K562 (cell line): ENCODE results near the gene CRB2. TPM values are rescaled to one million over a fixed set of nuclear protein-coding genes. Genes with fewer than 3 reads are reported as not detected.

Experiments used
- ATAC-seq: fragments of 200-7000 bp; cut with Tn5 transposase; 3 replicates; pipeline ENCODE4 v1.9.1; 2020; ENCODE audit warnings: moderate library complexity
- BruUV-seq: library from RNA; stranded (reverse); fragments of 400-500 nt; replicated peaks from 2 replicates; lab custom pipeline; 2021; lab: Mats Ljungman, UMichigan
- CTCF ChIA-PET: fragments of 300-600 bp; formaldehyde crosslinking; extraction: SDS; loops from one replicate; lab custom pipeline; 2021; ENCODE audit warnings: low intra/inter-chr PET ratio; lab: Yijun Ruan, JAX
- POLR2A ChIA-PET: fragments of 300-600, 350-650 bp; sonication (Branson Sonifier 250); formaldehyde crosslinking; extraction: SDS; loops from one replicate; lab custom pipeline; 2021; ENCODE audit warnings: antibody characterized with exemption, inconsistent platforms; lab: Yijun Ruan, JAX
- DNase-seq, 4 experiments: peaks; one replicate each; pipeline versions ENCODE4 v3.0.0 to v3.0.0-alpha.2; 2011 to 2018; ENCODE audit warnings: low spot score in 3 of 4, mixed read lengths in 3 of 4; ENCODE audit errors: extremely low read depth in 1 of 4
- FAIRE-seq: peaks from 2 replicates; lab custom pipeline; 2011; peaks lifted over from hg19 to GRCh38; lab: Jason Lieb, UNC
- H2AFZ ChIP-seq: 2 replicates; pipeline ENCODE4 v1.6.0; 2011; ENCODE audit warnings: low read depth, low read length, control low read depth, inconsistent platforms
- H3K27ac ChIP-seq: fragments of 200-600 bp; 3 replicates; pipeline ENCODE4 v1.8.0; 2011; ENCODE audit warnings: low read depth, mild to moderate bottlenecking, control low read depth, inconsistent platforms, low read length, moderate library complexity, mixed read lengths; ENCODE audit errors: extremely low read depth
- H3K27me3 ChIP-seq, 2 experiments: fragments of 300-600 bp in 1 of 2; 2 replicates in 1 of 2; 3 replicates in 1 of 2; pipeline versions ENCODE4 v1.6.0 to v1.8.0; 2011; ENCODE audit warnings: inconsistent platforms in 2 of 2, low read length in 2 of 2, mild to moderate bottlenecking in 1 of 2, mixed read lengths in 1 of 2, moderate library complexity in 1 of 2; ENCODE audit not compliant: control insufficient read depth in 2 of 2, insufficient read depth in 2 of 2
- H3K36me3 ChIP-seq: fragments of 300-600 bp; 3 replicates; pipeline ENCODE4 v1.8.0; 2011; ENCODE audit warnings: mild to moderate bottlenecking, low read length, inconsistent platforms; ENCODE audit not compliant: control insufficient read depth, insufficient read depth
- H3K4me1 ChIP-seq, 2 experiments: fragments of 200-600 bp in 1 of 2; replicated peaks in 1 of 2; 2 replicates in 1 of 2; 3 replicates in 1 of 2; pipeline versions ENCODE4 v1.5.1 to v1.8.0; 2011; ENCODE audit warnings: inconsistent platforms in 2 of 2, low read length in 2 of 2, mild to moderate bottlenecking in 1 of 2, mixed read lengths in 1 of 2, moderate library complexity in 1 of 2; ENCODE audit not compliant: control insufficient read depth in 2 of 2, insufficient read depth in 2 of 2
- H3K4me2 ChIP-seq: 2 replicates; pipeline ENCODE4 v1.6.1; 2011; ENCODE audit warnings: low read length, control low read depth, inconsistent platforms, mixed read lengths; ENCODE audit not compliant: insufficient read depth
- H3K4me3 ChIP-seq: fragments of 200-600 bp; sonication (generic), shearing (Covaris generic); 2 replicates; pipeline ENCODE4 v1.5.1; 2016; ENCODE audit warnings: control low read depth, inconsistent platforms
- H3K79me2 ChIP-seq: fragments of 200-600 bp; 3 replicates; pipeline ENCODE4 v1.8.0; 2011; ENCODE audit warnings: low read length, inconsistent platforms; ENCODE audit not compliant: control insufficient read depth, insufficient read depth
- H3K9ac ChIP-seq, 2 experiments: 2 replicates each; pipeline versions ENCODE4 v1.6.0 to v1.6.1; 2011; ENCODE audit warnings: low read depth in 2 of 2, low read length in 2 of 2, control low read depth in 1 of 2, inconsistent platforms in 1 of 2, mild to moderate bottlenecking in 1 of 2, mixed read lengths in 1 of 2; ENCODE audit not compliant: insufficient read depth in 1 of 2
- H3K9me1 ChIP-seq: one replicate; pipeline ENCODE4 v1.6.0; 2011; ENCODE audit warnings: inconsistent platforms, mild to moderate bottlenecking, low read length, moderate library complexity; ENCODE audit not compliant: control insufficient read depth, insufficient read depth
- H3K9me3 ChIP-seq: replicated peaks from 2 replicates; pipeline ENCODE4 v1.5.1; 2011; ENCODE audit warnings: low read depth, low read length, inconsistent platforms; ENCODE audit not compliant: control insufficient read depth, insufficient read depth
- H4K20me1 ChIP-seq: replicated peaks from 2 replicates; pipeline ENCODE4 v1.6.1; 2011; ENCODE audit warnings: low read length, inconsistent platforms, mixed read lengths; ENCODE audit not compliant: control insufficient read depth, insufficient read depth
- ADNP ChIP-seq: fragments of 200-800 bp; sonication (Bioruptor generic); IDR thresholded peaks from 2 replicates; pipeline ENCODE4 v1.6.1; 2016; ENCODE audit warnings: missing genetic modification characterization, missing compliant biosample characterization
- BACH1 ChIP-seq: fragments of 200-800 bp; sonication (Bioruptor generic); IDR thresholded peaks from 2 replicates; pipeline ENCODE4 v1.6.1; 2016; ENCODE audit warnings: missing genetic modification characterization, missing compliant biosample characterization
- CBX5 ChIP-seq: IDR thresholded peaks from 2 replicates; pipeline ENCODE4 v1.6.1; 2014; ENCODE audit warnings: low read depth, borderline replicate concordance
- ELF4 ChIP-seq: fragments of 450-650 bp; formaldehyde crosslinking; IDR thresholded peaks from 2 replicates; pipeline ENCODE4 v1.4.0; 2022; ENCODE audit warnings: missing genetic modification characterization
- KLF6 ChIP-seq: fragments of 250-450 bp; sonication (Bioruptor Pico); IDR thresholded peaks from 2 replicates; pipeline ENCODE4 v1.4.0; 2020; ENCODE audit warnings: mild to moderate bottlenecking, moderate library complexity, borderline replicate concordance
- PKNOX1 ChIP-seq: fragments of 450-650 bp; IDR thresholded peaks from 2 replicates; pipeline ENCODE4 v1.6.1; 2016
- POLR2B ChIP-seq: fragments of 450-650 bp; IDR thresholded peaks from 2 replicates; pipeline ENCODE4 v1.6.1; 2018; ENCODE audit warnings: low read depth; ENCODE audit not compliant: partially characterized antibody
- RBFOX2 ChIP-seq: fragments of 200-400 bp; formaldehyde crosslinking; IDR thresholded peaks from 2 replicates; pipeline ENCODE4 v1.6.1; 2017; ENCODE audit warnings: low read depth, mild to moderate bottlenecking, low read length, moderate library complexity
- SIN3B ChIP-seq: fragments of 450-650 bp; IDR thresholded peaks from 2 replicates; pipeline ENCODE4 v1.6.1; 2017; ENCODE audit warnings: low read depth, mild to moderate bottlenecking, moderate library complexity
- ZBTB7A ChIP-seq: IDR thresholded peaks from 2 replicates; pipeline ENCODE4 v1.6.1; 2011; ENCODE audit warnings: low read depth, mild to moderate bottlenecking, low read length, moderate library complexity, borderline replicate concordance; ENCODE audit not compliant: control insufficient read depth
- ZNF175 ChIP-seq: fragments of 200-800 bp; sonication (Bioruptor generic); IDR thresholded peaks from 2 replicates; pipeline ENCODE4 v1.6.1; 2016; ENCODE audit warnings: low read depth, mild to moderate bottlenecking, missing genetic modification characterization, missing compliant biosample characterization
- ZNF589 ChIP-seq: fragments of 200-800 bp; sonication (Bioruptor generic); IDR thresholded peaks from 2 replicates; pipeline ENCODE4 v1.6.1; 2016; ENCODE audit warnings: low read depth, missing genetic modification characterization, missing compliant biosample characterization
- WGBS: fragments of 100-300 bp; shearing (Covaris generic); methylation state at CpG from one replicate; pipeline ENCODE4 v1.1.6; 2016; ENCODE audit warnings: low coverage, mixed read lengths; ENCODE audit not compliant: insufficient coverage; ENCODE audit errors: missing lambda C conversion rate; 5-methylcytosine and 5-hydroxymethylcytosine counted together
- in situ Hi-C: fragments of 300-500 bp; cut with MboI; formaldehyde crosslinking; loops from 4 replicates; pipeline ENCODE4 v1.15.0; 2018; ENCODE audit warnings: inconsistent platforms, mixed read lengths
- intact Hi-C: fragments of 100-400 bp; cut with micrococcal nuclease; formaldehyde crosslinking; loops from 2 replicates; pipeline ENCODE4 v1.14.2; 2022
- polyA plus RNA-seq, 8 experiments: library from polyadenylated mRNA; depleted of rRNA in 4 of 8; stranded (reverse) in 5 of 8; unstranded in 3 of 8; fragments of >200 nt; fragmentation: Nextera tagmentation in 2 of 8; fragmentation: Illumina TruSeq in 1 of 8; extraction: Ambion mirVana in 2 of 8; extraction: Trizol in 1 of 8; gene quantifications; 2 replicates each; pipeline versions ENCODE4 v1.2.1 to v1.2.3, GENCODE V29; 2011 to 2014; ENCODE audit warnings: inconsistent platforms in 1 of 8, missing spikeins in 1 of 8
- total RNA-seq, 7 experiments: library from RNA; depleted of rRNA in 6 of 7; stranded (reverse); fragments of >200 nt in 6 of 7; fragmentation: Illumina TruSeq in 2 of 7; extraction: Trizol in 2 of 7; gene quantifications; 2 replicates each; pipeline versions ENCODE4 v1.2.1 to v1.2.3, GENCODE V29; 2011 to 2021; ENCODE audit warnings: low replicate concordance in 1 of 7

The CRB2 gene
- total and polyA plus RNA-seq, 9 of the 15 experiments (the other 6 are each of a cell fraction or from before 2014, with no cell fraction given) = 0.13 to 1.2 (median 0.25) TPM; not detected in 2

DNA sequence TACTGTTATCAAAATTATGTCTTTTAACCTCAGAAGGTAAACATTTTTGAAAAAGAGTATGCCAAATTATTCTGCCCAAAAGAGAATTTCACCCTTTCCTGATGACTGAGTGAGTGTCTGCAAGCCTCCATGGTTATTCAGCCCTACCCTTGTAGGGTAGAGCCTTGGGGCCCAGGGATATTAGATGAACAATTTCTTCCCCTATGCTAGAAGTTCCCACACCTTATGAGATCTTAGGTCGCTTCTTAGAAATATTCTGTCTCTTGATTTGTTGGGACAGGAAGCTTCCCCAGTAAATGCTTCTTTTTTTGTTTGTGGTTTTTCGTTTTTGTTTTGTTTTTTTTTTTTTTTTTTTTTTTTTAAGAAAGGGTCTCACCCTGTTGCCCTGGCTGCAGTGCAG lies 3.1 kb downstream of the CRB2 start (continued):
- TF ChIP-seq POLR2B = no peak
- no peak for TF ChIP-seq ZNF589 (CRISPR knock-in tag)

DNA sequence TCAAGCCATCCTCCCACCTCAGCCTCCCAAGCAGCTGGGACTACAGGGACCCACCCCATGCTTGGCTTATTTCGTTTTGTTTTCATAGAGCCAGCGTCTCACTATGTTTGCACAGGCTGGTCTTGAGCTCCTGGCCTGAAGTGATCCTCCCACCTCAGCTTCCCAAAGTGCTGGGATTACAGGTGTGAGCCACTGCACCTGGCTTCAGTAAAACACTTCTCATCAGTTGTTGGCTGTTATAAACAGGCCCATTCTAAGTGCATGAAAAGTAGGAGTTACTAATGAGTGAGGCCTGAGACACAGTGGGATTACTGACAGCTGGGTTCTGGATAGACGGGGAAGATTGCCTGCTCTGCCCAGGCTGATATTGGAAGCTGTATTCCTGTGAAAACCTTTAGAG lies 3.5 kb downstream of the CRB2 start:
- no peak for ATAC-seq
- intact Hi-C loops = no loop called here

More for the DNA sequence above, 3.5 kb downstream of the CRB2 start:
- Histone ChIP-seq H3K27ac (peak overlapping the region; percentile 46; the same call in 1 of the 3 replicates), H3K9me3 (no peaks in the 10 kb centered on the region), H3K4me1 (peaks cover 34 to 92% of the 10 kb centered on the region in 2 experiments), H3K36me3 (no peaks in the 10 kb centered on the region), H3K27me3 (no peaks in the 10 kb centered on the region), H3K4me2 (0 out of 2 replicates have a peak overlapping the region, but pooled peaks have one; percentile 66), H3K9ac (peak overlapping the region in 1 of 2 experiments; percentile 62; a peak in 1 of 4 replicates), H3K79me2 (no peaks in the 10 kb centered on the region), H3K9me1 (no peaks in the 10 kb centered on the region), H3K4me3 (no peak overlapping the region), H2AFZ (peak overlapping the region; percentile 54), H4K20me1 (no peaks in the 10 kb centered on the region)
- WGBS = 10% methylated on average over 3 of the region's 3 CpGs
- no peak for DNase-seq
- no peak for FAIRE-seq
- in situ Hi-C loops = loop anchor here (10.0 kb wide), 1 partner anchor 895 kb away; no protein-coding TSS in a partner anchor
- POLR2A ChIA-PET = interaction anchor here (0.6 to 1.2 kb wide), 4 partner anchors 10 to 54 kb away, joined by 3 to 5 read pairs (median 3); no protein-coding TSS in a partner anchor
- no TSS peak for BruUV-seq
- CTCF ChIA-PET = no interaction called here
- no peak for TF ChIP-seq ELF4 (CRISPR knock-in tag)
- TF ChIP-seq KLF6 = no peak
- no peak for TF ChIP-seq ZBTB7A
- TF ChIP-seq ZNF175 (CRISPR knock-in tag) = no peak
- TF ChIP-seq BACH1 (tag) = no peak
- no peak for TF ChIP-seq PKNOX1
- no peak for TF ChIP-seq ADNP (tag)
- no peak for TF ChIP-seq RBFOX2
- TF ChIP-seq CBX5 = no peak
- TF ChIP-seq SIN3B = no peak
